Tibial nerve (tissue), 4 donors: ENCODE results near the gene FATE1.

Experiments used
- EP300 ChIP-seq, 2 donors: sonication (generic); formaldehyde crosslinking; IDR thresholded peaks; one replicate each; pipeline ENCODE4 v1.6.1; 2017; ENCODE audit warnings: antibody characterized with exemption in 2 of 2, mild to moderate bottlenecking in 1 of 2
- POLR2A ChIP-seq, 2 donors: fragments of 450-650 bp; IDR thresholded peaks; one replicate each; pipeline ENCODE4 v1.6.1; 2017; ENCODE audit warnings: antibody characterized with exemption in 2 of 2, mild to moderate bottlenecking in 2 of 2, moderate library complexity in 2 of 2
- TF ChIP-seq, protein P1 (sequence below), 5 experiments: fragments of 200-600 bp in 3 of 5; fragments of 450-650 bp in 2 of 5; sonication (generic) in 3 of 5; IDR thresholded peaks; one replicate each; pipeline ENCODE4 v1.5.1; 2016 to 2019; ENCODE audit warnings: antibody characterized with exemption in 5 of 5, mild to moderate bottlenecking in 3 of 5, moderate library complexity in 2 of 5

GRCh38 chrX:151738751-151739150, 22.9 kb downstream of the FATE1 start:
- TF ChIP-seq, protein P1, sequence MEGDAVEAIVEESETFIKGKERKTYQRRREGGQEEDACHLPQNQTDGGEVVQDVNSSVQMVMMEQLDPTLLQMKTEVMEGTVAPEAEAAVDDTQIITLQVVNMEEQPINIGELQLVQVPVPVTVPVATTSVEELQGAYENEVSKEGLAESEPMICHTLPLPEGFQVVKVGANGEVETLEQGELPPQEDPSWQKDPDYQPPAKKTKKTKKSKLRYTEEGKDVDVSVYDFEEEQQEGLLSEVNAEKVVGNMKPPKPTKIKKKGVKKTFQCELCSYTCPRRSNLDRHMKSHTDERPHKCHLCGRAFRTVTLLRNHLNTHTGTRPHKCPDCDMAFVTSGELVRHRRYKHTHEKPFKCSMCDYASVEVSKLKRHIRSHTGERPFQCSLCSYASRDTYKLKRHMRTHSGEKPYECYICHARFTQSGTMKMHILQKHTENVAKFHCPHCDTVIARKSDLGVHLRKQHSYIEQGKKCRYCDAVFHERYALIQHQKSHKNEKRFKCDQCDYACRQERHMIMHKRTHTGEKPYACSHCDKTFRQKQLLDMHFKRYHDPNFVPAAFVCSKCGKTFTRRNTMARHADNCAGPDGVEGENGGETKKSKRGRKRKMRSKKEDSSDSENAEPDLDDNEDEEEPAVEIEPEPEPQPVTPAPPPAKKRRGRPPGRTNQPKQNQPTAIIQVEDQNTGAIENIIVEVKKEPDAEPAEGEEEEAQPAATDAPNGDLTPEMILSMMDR (IDR thresholded peaks at IDR 0.05) = no peak
- TF ChIP-seq POLR2A (IDR thresholded peaks at IDR 0.05) (no peak), EP300 (IDR thresholded peaks at IDR 0.05) (no peak)
